WTC11 (cell line): Measurements from ENCODE around the gene USO1. TPM values are rescaled to one million over a fixed set of nuclear protein-coding genes. Genes with fewer than 3 reads are reported as not detected.

Experiments
- ATAC-seq: fragments of 200-7000 bp; cut with Tn5 transposase; 2 replicates; pipeline ENCODE4 v1.10.0; 2021; ENCODE audit warnings: mild to moderate bottlenecking, moderate library complexity
- CTCF ChIA-PET: fragments of 300-600 bp; sonication (Branson Sonifier 250); formaldehyde crosslinking; loops from one replicate; lab custom pipeline; 2021; ENCODE audit warnings: antibody characterized with exemption; lab: Charles Lee
- POLR2A ChIA-PET: fragments of 350-600 bp; sonication (Branson Sonifier 250); formaldehyde crosslinking; loops from one replicate; lab custom pipeline; 2021; ENCODE audit warnings: antibody characterized with exemption; lab: Charles Lee
- DNase-seq: peaks from one replicate; pipeline ENCODE4 v3.0.0; 2021; ENCODE audit warnings: low spot score
- H3K27ac Mint-ChIP-seq: 2 replicates; pipeline ENCODE4 v1.8.0; 2021; ENCODE audit warnings: mixed read lengths
- H3K27me3 Mint-ChIP-seq: 2 replicates; pipeline ENCODE4 v1.8.0; 2021; ENCODE audit warnings: low read depth, mild to moderate bottlenecking, moderate library complexity, mixed read lengths
- H3K36me3 Mint-ChIP-seq: 2 replicates; pipeline ENCODE4 v1.8.0; 2021; ENCODE audit warnings: mixed read lengths
- H3K4me1 Mint-ChIP-seq: 2 replicates; pipeline ENCODE4 v1.8.0; 2022; ENCODE audit warnings: mixed read lengths
- H3K4me3 Mint-ChIP-seq: 2 replicates; pipeline ENCODE4 v1.8.0; 2021; ENCODE audit warnings: mild to moderate bottlenecking, moderate library complexity, mixed read lengths
- H3K9me3 Mint-ChIP-seq: 2 replicates; pipeline ENCODE4 v1.8.0; 2021; ENCODE audit warnings: mixed read lengths
- CBFB ChIP-seq: sonication (generic); formaldehyde crosslinking; IDR thresholded peaks from 2 replicates; pipeline ENCODE4 v1.8.1; 2022; ENCODE audit warnings: mild to moderate bottlenecking, low read depth, missing genetic modification reagents
- E2F5 ChIP-seq: sonication (generic); formaldehyde crosslinking; IDR thresholded peaks from 2 replicates; pipeline ENCODE4 v1.8.1; 2022; ENCODE audit warnings: mild to moderate bottlenecking, moderate library complexity, missing genetic modification reagents
- ELF4 ChIP-seq: sonication (generic); formaldehyde crosslinking; IDR thresholded peaks from 2 replicates; pipeline ENCODE4 v1.8.1; 2022; ENCODE audit warnings: low read depth, mild to moderate bottlenecking, moderate library complexity, missing genetic modification reagents
- EMX1 ChIP-seq: fragments of 250-450 bp; sonication (Bioruptor Pico); IDR thresholded peaks from 2 replicates; pipeline ENCODE4 v1.8.0; 2021; ENCODE audit warnings: mild to moderate bottlenecking
- ERG ChIP-seq: fragments of 250-450 bp; sonication (Bioruptor Pico); IDR thresholded peaks from 2 replicates; pipeline ENCODE4 v1.8.0; 2021; ENCODE audit warnings: mild to moderate bottlenecking
- FOXP1 ChIP-seq: sonication (generic); formaldehyde crosslinking; IDR thresholded peaks from 2 replicates; pipeline ENCODE4 v1.8.0; 2022; ENCODE audit warnings: missing genetic modification reagents, mild to moderate bottlenecking, moderate library complexity, borderline replicate concordance
- HMGA2 ChIP-seq: fragments of 250-450 bp; sonication (Bioruptor Pico); IDR thresholded peaks from 2 replicates; pipeline ENCODE4 v1.4.0; 2021; ENCODE audit warnings: mild to moderate bottlenecking, moderate library complexity
- MYBL2 ChIP-seq: sonication (generic); formaldehyde crosslinking; IDR thresholded peaks from 2 replicates; pipeline ENCODE4 v1.8.1; 2023; ENCODE audit warnings: mild to moderate bottlenecking, moderate library complexity, missing genetic modification reagents
- NFATC4 ChIP-seq: fragments of 250-450 bp; sonication (Bioruptor Pico); IDR thresholded peaks from 2 replicates; pipeline ENCODE4 v1.9.0; 2021; ENCODE audit warnings: mild to moderate bottlenecking
- RORB ChIP-seq: fragments of 250-450 bp; sonication (Bioruptor Pico); IDR thresholded peaks from 2 replicates; pipeline ENCODE4 v1.9.0; 2021; ENCODE audit warnings: mild to moderate bottlenecking
- SMAD3 ChIP-seq: sonication (generic); formaldehyde crosslinking; IDR thresholded peaks from 2 replicates; pipeline ENCODE4 v1.8.0; 2022; ENCODE audit warnings: missing genetic modification reagents, mild to moderate bottlenecking, borderline replicate concordance
- SP1 ChIP-seq: sonication (generic); formaldehyde crosslinking; conservative IDR thresholded peaks from 2 replicates; pipeline ENCODE4 v1.8.1; 2022; ENCODE audit warnings: missing genetic modification reagents
- ZNF219 ChIP-seq: sonication (generic); formaldehyde crosslinking; IDR thresholded peaks from 2 replicates; pipeline ENCODE4 v1.8.0; 2023; ENCODE audit warnings: missing genetic modification reagents, mild to moderate bottlenecking, borderline replicate concordance
- ZNF232 ChIP-seq: sonication (generic); formaldehyde crosslinking; IDR thresholded peaks from 2 replicates; pipeline ENCODE4 v1.8.0; 2022; ENCODE audit warnings: mild to moderate bottlenecking, missing genetic modification reagents
- ZNF423 ChIP-seq: fragments of 250-450 bp; sonication (Bioruptor Pico); IDR thresholded peaks from 2 replicates; pipeline ENCODE4 v2.1.2; 2022; ENCODE audit warnings: mild to moderate bottlenecking, moderate library complexity
- total RNA-seq: library from RNA; stranded (reverse); gene quantifications from 3 replicates; pipeline ENCODE4 v1.2.3, GENCODE V29; 2021
- TF ChIP-seq, protein P1 (sequence below): sonication (generic); formaldehyde crosslinking; IDR thresholded peaks from 2 replicates; pipeline ENCODE4 v1.8.1; 2022; ENCODE audit warnings: low read depth, mild to moderate bottlenecking, moderate library complexity, missing genetic modification reagents, borderline replicate concordance
- TF ChIP-seq, protein P2 (sequence below): sonication (generic); formaldehyde crosslinking; IDR thresholded peaks from 2 replicates; pipeline ENCODE4 v1.8.0; 2023; ENCODE audit warnings: missing genetic modification reagents
- TF ChIP-seq, protein P3 (sequence below): fragments of 250-450 bp; sonication (Bioruptor Pico); IDR thresholded peaks from 2 replicates; pipeline ENCODE4 v1.9.0; 2021; ENCODE audit warnings: mild to moderate bottlenecking
- TF ChIP-seq, protein P4 (sequence below): sonication (generic); formaldehyde crosslinking; IDR thresholded peaks from 2 replicates; pipeline ENCODE4 v1.8.1; 2023; ENCODE audit warnings: mild to moderate bottlenecking, missing genetic modification reagents
- TF ChIP-seq, protein P5 (sequence below): fragments of 250-450 bp; sonication (Bioruptor Pico); IDR thresholded peaks from 2 replicates; pipeline ENCODE4 v1.9.0; 2021; ENCODE audit warnings: mild to moderate bottlenecking, borderline replicate concordance

USO1 gene
- total RNA-seq, 1 experiment from 2014 or later = 162 TPM

DNA sequence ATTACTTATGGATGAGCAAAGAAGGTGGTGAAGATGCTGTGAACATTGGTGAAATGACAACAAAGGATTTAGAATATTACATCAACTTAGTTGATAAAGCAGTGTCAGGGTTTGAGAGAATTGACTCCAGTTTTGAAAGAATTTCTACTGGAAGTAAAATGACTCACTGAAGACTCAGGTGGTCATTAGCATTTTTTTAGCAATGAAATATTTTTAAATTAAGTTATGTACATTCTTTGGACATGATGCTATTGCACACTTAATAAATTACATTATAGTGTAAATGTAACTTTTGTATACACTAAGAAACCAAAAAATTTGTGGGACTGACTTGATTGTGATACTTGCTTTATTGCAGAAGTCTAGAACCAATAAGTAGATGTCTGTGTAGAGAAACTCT lies 56.9 kb downstream of the USO1 start:
- ATAC-seq = no peak
- ChIA-PET CTCF (no interaction called here), POLR2A (no interaction called here)
- Mint-ChIP-seq H3K36me3 (peaks cover 68% of the 10 kb centered on the region), H3K27me3 (no peaks in the 10 kb centered on the region)
- no peak for TF ChIP-seq RORB
- TF ChIP-seq, protein P1, sequence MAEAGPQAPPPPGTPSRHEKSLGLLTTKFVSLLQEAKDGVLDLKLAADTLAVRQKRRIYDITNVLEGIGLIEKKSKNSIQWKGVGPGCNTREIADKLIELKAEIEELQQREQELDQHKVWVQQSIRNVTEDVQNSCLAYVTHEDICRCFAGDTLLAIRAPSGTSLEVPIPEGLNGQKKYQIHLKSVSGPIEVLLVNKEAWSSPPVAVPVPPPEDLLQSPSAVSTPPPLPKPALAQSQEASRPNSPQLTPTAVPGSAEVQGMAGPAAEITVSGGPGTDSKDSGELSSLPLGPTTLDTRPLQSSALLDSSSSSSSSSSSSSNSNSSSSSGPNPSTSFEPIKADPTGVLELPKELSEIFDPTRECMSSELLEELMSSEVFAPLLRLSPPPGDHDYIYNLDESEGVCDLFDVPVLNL (CRISPR knock-in tag) = no peak
- no peak for TF ChIP-seq HMGA2 (CRISPR knock-in tag)
- TF ChIP-seq, protein P2, sequence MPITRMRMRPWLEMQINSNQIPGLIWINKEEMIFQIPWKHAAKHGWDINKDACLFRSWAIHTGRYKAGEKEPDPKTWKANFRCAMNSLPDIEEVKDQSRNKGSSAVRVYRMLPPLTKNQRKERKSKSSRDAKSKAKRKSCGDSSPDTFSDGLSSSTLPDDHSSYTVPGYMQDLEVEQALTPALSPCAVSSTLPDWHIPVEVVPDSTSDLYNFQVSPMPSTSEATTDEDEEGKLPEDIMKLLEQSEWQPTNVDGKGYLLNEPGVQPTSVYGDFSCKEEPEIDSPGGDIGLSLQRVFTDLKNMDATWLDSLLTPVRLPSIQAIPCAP = no peak
- TF ChIP-seq, protein P3, sequence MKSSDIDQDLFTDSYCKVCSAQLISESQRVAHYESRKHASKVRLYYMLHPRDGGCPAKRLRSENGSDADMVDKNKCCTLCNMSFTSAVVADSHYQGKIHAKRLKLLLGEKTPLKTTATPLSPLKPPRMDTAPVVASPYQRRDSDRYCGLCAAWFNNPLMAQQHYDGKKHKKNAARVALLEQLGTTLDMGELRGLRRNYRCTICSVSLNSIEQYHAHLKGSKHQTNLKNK (CRISPR knock-in tag) = no peak
- TF ChIP-seq, protein P4, sequence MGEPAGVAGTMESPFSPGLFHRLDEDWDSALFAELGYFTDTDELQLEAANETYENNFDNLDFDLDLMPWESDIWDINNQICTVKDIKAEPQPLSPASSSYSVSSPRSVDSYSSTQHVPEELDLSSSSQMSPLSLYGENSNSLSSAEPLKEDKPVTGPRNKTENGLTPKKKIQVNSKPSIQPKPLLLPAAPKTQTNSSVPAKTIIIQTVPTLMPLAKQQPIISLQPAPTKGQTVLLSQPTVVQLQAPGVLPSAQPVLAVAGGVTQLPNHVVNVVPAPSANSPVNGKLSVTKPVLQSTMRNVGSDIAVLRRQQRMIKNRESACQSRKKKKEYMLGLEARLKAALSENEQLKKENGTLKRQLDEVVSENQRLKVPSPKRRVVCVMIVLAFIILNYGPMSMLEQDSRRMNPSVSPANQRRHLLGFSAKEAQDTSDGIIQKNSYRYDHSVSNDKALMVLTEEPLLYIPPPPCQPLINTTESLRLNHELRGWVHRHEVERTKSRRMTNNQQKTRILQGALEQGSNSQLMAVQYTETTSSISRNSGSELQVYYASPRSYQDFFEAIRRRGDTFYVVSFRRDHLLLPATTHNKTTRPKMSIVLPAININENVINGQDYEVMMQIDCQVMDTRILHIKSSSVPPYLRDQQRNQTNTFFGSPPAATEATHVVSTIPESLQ (CRISPR knock-in tag) = no peak
- no peak for TF ChIP-seq ERG (CRISPR knock-in tag)
- TF ChIP-seq SP1 (CRISPR knock-in tag) = no peak
- TF ChIP-seq NFATC4 (CRISPR knock-in tag) = no peak
- TF ChIP-seq, all 79 proteins: peak for 0
- no peak for DNase-seq
- Mint-ChIP-seq H3K9me3 (no peaks in the 10 kb centered on the region), H3K27ac (no peak overlapping the region), H3K4me1 (no peaks in the 10 kb centered on the region), H3K4me3 (no peak overlapping the region)

- no peak overlapping the region for H3K27ac Mint-ChIP-seq
- H3K27me3 Mint-ChIP-seq = no peaks in the 10 kb centered on the region
- no peak for ATAC-seq
- no peaks in the 10 kb centered on the region for H3K9me3 Mint-ChIP-seq
- CTCF ChIA-PET = no interaction called here
- no peak for DNase-seq
- no peak for TF ChIP-seq EMX1
- no peak for TF ChIP-seq ZNF423 (CRISPR knock-in tag)
- TF ChIP-seq E2F5 = no peak
- no peak for TF ChIP-seq SMAD3 (CRISPR knock-in tag)
- no peak for TF ChIP-seq CBFB (CRISPR knock-in tag)
- TF ChIP-seq ZNF232 (CRISPR knock-in tag) = no peak
- TF ChIP-seq ZNF219 (CRISPR knock-in tag) = no peak
- no peak for TF ChIP-seq RORB
- no peak for TF ChIP-seq MYBL2 (CRISPR knock-in tag)
- TF ChIP-seq FOXP1 (CRISPR knock-in tag) = no peak
- TF ChIP-seq ELF4 (CRISPR knock-in tag) = no peak
- TF ChIP-seq, protein P5, sequence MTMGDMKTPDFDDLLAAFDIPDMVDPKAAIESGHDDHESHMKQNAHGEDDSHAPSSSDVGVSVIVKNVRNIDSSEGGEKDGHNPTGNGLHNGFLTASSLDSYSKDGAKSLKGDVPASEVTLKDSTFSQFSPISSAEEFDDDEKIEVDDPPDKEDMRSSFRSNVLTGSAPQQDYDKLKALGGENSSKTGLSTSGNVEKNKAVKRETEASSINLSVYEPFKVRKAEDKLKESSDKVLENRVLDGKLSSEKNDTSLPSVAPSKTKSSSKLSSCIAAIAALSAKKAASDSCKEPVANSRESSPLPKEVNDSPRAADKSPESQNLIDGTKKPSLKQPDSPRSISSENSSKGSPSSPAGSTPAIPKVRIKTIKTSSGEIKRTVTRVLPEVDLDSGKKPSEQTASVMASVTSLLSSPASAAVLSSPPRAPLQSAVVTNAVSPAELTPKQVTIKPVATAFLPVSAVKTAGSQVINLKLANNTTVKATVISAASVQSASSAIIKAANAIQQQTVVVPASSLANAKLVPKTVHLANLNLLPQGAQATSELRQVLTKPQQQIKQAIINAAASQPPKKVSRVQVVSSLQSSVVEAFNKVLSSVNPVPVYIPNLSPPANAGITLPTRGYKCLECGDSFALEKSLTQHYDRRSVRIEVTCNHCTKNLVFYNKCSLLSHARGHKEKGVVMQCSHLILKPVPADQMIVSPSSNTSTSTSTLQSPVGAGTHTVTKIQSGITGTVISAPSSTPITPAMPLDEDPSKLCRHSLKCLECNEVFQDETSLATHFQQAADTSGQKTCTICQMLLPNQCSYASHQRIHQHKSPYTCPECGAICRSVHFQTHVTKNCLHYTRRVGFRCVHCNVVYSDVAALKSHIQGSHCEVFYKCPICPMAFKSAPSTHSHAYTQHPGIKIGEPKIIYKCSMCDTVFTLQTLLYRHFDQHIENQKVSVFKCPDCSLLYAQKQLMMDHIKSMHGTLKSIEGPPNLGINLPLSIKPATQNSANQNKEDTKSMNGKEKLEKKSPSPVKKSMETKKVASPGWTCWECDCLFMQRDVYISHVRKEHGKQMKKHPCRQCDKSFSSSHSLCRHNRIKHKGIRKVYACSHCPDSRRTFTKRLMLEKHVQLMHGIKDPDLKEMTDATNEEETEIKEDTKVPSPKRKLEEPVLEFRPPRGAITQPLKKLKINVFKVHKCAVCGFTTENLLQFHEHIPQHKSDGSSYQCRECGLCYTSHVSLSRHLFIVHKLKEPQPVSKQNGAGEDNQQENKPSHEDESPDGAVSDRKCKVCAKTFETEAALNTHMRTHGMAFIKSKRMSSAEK (CRISPR knock-in tag) = no peak
- POLR2A ChIA-PET = no interaction called here
- peaks cover 63% of the 10 kb centered on the region for H3K36me3 Mint-ChIP-seq
- no peak overlapping the region for H3K4me3 Mint-ChIP-seq
- H3K4me1 Mint-ChIP-seq = no peaks in the 10 kb centered on the region
Observed at GRCh38 chr4:75786526-75786925, 62.1 kb downstream of the USO1 start.
